Tibial nerve (tissue), 4 donors: ENCODE results near the gene ANO7. TPM values are rescaled to one million over a fixed set of nuclear protein-coding genes. Genes with fewer than 3 reads are reported as not detected.

Source experiments
- DNase-seq, 2 donors: peaks; one replicate each; pipeline ENCODE4 v3.0.0-alpha.2; 2019; ENCODE audit warnings: low spot score in 2 of 2
- H3K27ac ChIP-seq, 4 donors: fragments of 200-600 bp; sonication (generic) in 3 of 4; one replicate each; pipeline ENCODE4 v1.5.1; 2017 to 2019; ENCODE audit warnings: mild to moderate bottlenecking in 1 of 4
- H3K27me3 ChIP-seq, 2 donors: fragments of 200-600 bp; sonication (generic) in 1 of 2; one replicate each; pipeline versions ENCODE4 v1.5.1 to v1.6.0; 2017 to 2019
- H3K36me3 ChIP-seq, 3 donors: fragments of 200-600 bp; sonication (generic); one replicate each; pipeline ENCODE4 v1.5.1; 2018 to 2019
- H3K4me1 ChIP-seq, 4 donors: fragments of 200-600 bp; sonication (generic) in 3 of 4; one replicate each; pipeline ENCODE4 v1.5.1; 2017 to 2019
- H3K4me3 ChIP-seq, 4 donors: fragments of 200-600 bp; sonication (generic) in 3 of 4; one replicate each; pipeline ENCODE4 v1.5.1; 2017 to 2019; ENCODE audit warnings: mild to moderate bottlenecking in 1 of 4, moderate library complexity in 1 of 4
- H3K9me3 ChIP-seq, 4 donors: fragments of 200-600 bp; sonication (generic) in 3 of 4; one replicate each; pipeline ENCODE4 v1.5.1; 2017 to 2019
- CTCF ChIP-seq, 5 experiments: fragments of 200-600 bp in 3 of 5; fragments of 450-650 bp in 2 of 5; sonication (generic) in 3 of 5; IDR thresholded peaks; one replicate each; pipeline ENCODE4 v1.5.1; 2016 to 2019; ENCODE audit warnings: antibody characterized with exemption in 5 of 5, mild to moderate bottlenecking in 3 of 5, moderate library complexity in 2 of 5
- EP300 ChIP-seq, 2 donors: sonication (generic); formaldehyde crosslinking; IDR thresholded peaks; one replicate each; pipeline ENCODE4 v1.6.1; 2017; ENCODE audit warnings: antibody characterized with exemption in 2 of 2, mild to moderate bottlenecking in 1 of 2
- POLR2A ChIP-seq, 2 donors: fragments of 450-650 bp; IDR thresholded peaks; one replicate each; pipeline ENCODE4 v1.6.1; 2017; ENCODE audit warnings: antibody characterized with exemption in 2 of 2, mild to moderate bottlenecking in 2 of 2, moderate library complexity in 2 of 2
- WGBS, 2 donors: methylation state at CpG; one replicate each; pipeline ENCODE4 v1.1.5; 2018; 5-methylcytosine and 5-hydroxymethylcytosine counted together
- total RNA-seq, 4 donors: library from RNA; depleted of rRNA; stranded (reverse); fragments of >200 nt; gene quantifications; one replicate each; pipeline ENCODE4 v1.1.0, GENCODE V29; 2016

ANO7 gene
- total RNA-seq, 4 donors from 2014 or later = 0.42 to 1.2 (median 0.51) TPM

GRCh38 chr2:241244368-241244767 lies 55.9 kb downstream of the ANO7 start:
- Histone ChIP-seq H3K9me3 (no peaks in the 10 kb centered on the region), H3K27ac (no peak overlapping the region), H3K4me3 (no peak overlapping the region), H3K4me1 (no peaks in the 10 kb centered on the region), H3K36me3 (peaks cover 10 to 98% (median 73%) of the 10 kb centered on the region in 3 donors), H3K27me3 (no peaks in the 10 kb centered on the region)
- WGBS, 2 donors = 94% methylated on average over 6 of the region's 6 CpGs
- DNase-seq = no peak
- TF ChIP-seq POLR2A (IDR thresholded peaks at IDR 0.05) = no peak
- no peak for TF ChIP-seq CTCF (IDR thresholded peaks at IDR 0.05)
- TF ChIP-seq EP300 (IDR thresholded peaks at IDR 0.05) = no peak

GRCh38 chr2:241248289-241248688 lies 59.8 kb downstream of the ANO7 start:
- H3K27me3 ChIP-seq = no peaks in the 10 kb centered on the region
- TF ChIP-seq CTCF (IDR thresholded peaks at IDR 0.05) (no peak), EP300 (IDR thresholded peaks at IDR 0.05) (no peak), POLR2A (IDR thresholded peaks at IDR 0.05) (no peak)
- no peak overlapping the region for H3K4me3 ChIP-seq
- 95 to 98% methylated on average over 11 of the region's 11 CpGs for WGBS, 2 donors
- no peak for DNase-seq
- H3K27ac ChIP-seq = no peak overlapping the region
- H3K4me1 ChIP-seq = no peaks in the 10 kb centered on the region
- no peaks in the 10 kb centered on the region for H3K9me3 ChIP-seq
- H3K36me3 ChIP-seq = peaks cover 3 to 100% (median 65%) of the 10 kb centered on the region in 3 donors

- no peak for DNase-seq
- H3K4me1 ChIP-seq = no peaks in the 10 kb centered on the region
- H3K36me3 ChIP-seq = peaks cover 3 to 100% (median 69%) of the 10 kb centered on the region in 3 donors
- H3K27ac ChIP-seq = no peak overlapping the region
- no peaks in the 10 kb centered on the region for H3K9me3 ChIP-seq
- no peaks in the 10 kb centered on the region for H3K27me3 ChIP-seq
- 67 to 77% methylated on average over 6 of the region's 6 CpGs for WGBS, 2 donors
- H3K4me3 ChIP-seq = no peak overlapping the region
- no peak for TF ChIP-seq EP300 (IDR thresholded peaks at IDR 0.05)
- TF ChIP-seq POLR2A (IDR thresholded peaks at IDR 0.05) = no peak
- TF ChIP-seq CTCF (IDR thresholded peaks at IDR 0.05) = no peak
Observed at GRCh38 chr2:241248897-241249296, 60.4 kb downstream of the ANO7 start.

GRCh38 chr2:241249654-241250053 lies 61.2 kb downstream of the ANO7 start:
- no peak overlapping the region for H3K4me3 ChIP-seq
- no peaks in the 10 kb centered on the region for H3K9me3 ChIP-seq
- WGBS, 2 donors = 89 to 90% methylated on average over 14 of the region's 14 CpGs
- no peak for DNase-seq
- no peak for TF ChIP-seq POLR2A (IDR thresholded peaks at IDR 0.05)
- TF ChIP-seq EP300 (IDR thresholded peaks at IDR 0.05) = no peak
- TF ChIP-seq CTCF (IDR thresholded peaks at IDR 0.05) = no peak
- H3K36me3 ChIP-seq = peaks cover 3 to 100% (median 69%) of the 10 kb centered on the region in 3 donors
- H3K4me1 ChIP-seq = no peaks in the 10 kb centered on the region
- no peak overlapping the region for H3K27ac ChIP-seq
- no peaks in the 10 kb centered on the region for H3K27me3 ChIP-seq

- H3K36me3 ChIP-seq = peaks cover 6 to 97% (median 65%) of the 10 kb centered on the region in 3 donors
- H3K4me3 ChIP-seq = no peak overlapping the region
- H3K4me1 ChIP-seq = no peaks in the 10 kb centered on the region
- H3K27me3 ChIP-seq = no peaks in the 10 kb centered on the region
- DNase-seq = no peak
- H3K27ac ChIP-seq = no peak overlapping the region
- TF ChIP-seq CTCF (IDR thresholded peaks at IDR 0.05) (no peak), EP300 (IDR thresholded peaks at IDR 0.05) (no peak), POLR2A (IDR thresholded peaks at IDR 0.05) (no peak)
- 88 to 94% methylated on average over 10 to 14 of the region's 14 CpGs for WGBS, 2 donors
- no peaks in the 10 kb centered on the region for H3K9me3 ChIP-seq
Observed at GRCh38 chr2:241252778-241253475, 64.5 kb downstream of the ANO7 start.
